Fibroblast of the aortic adventitia (primary cell): ENCODE results near the gene HUNK. TPM values are rescaled to one million over a fixed set of nuclear protein-coding genes. Genes with fewer than 3 reads are reported as not detected.
A peak's percentile ranks its signal among the peaks of the same experiment; 100 is the strongest.

ENCODE experiments used
- DNase-seq: peaks from one replicate; pipeline ENCODE4 v3.0.0-alpha.2; 2010; ENCODE audit warnings: low read depth
- H3K4me3 ChIP-seq: 2 replicates; pipeline ENCODE4 v1.5.1; 2011; ENCODE audit warnings: low read depth, mild to moderate bottlenecking, control low read depth, low read length, moderate library complexity
- CTCF ChIP-seq: IDR thresholded peaks from 2 replicates; pipeline ENCODE4 v1.5.1; 2011; ENCODE audit warnings: mild to moderate bottlenecking, low read length, control low read depth, inconsistent platforms; ENCODE audit not compliant: insufficient read depth
- total RNA-seq: library from RNA; depleted of rRNA; stranded (reverse); fragments of >200 nt; gene quantifications from 2 replicates; pipeline ENCODE4 v1.2.3, GENCODE V29; 2012; ENCODE audit warnings: low replicate concordance

HUNK gene
- total RNA-seq, 1 donor: 0.45 TPM

GRCh38 chr21:31999810-32000468 lies 127.1 kb downstream of the HUNK start:
- H3K4me3 ChIP-seq: no peak overlapping the region
- TF ChIP-seq CTCF: no peak
- DNase-seq: no peak

GRCh38 chr21:32001390-32001789 lies 128.6 kb downstream of the HUNK start:
- no peak for DNase-seq
- no peak for TF ChIP-seq CTCF
- no peak overlapping the region for H3K4me3 ChIP-seq

DNA sequence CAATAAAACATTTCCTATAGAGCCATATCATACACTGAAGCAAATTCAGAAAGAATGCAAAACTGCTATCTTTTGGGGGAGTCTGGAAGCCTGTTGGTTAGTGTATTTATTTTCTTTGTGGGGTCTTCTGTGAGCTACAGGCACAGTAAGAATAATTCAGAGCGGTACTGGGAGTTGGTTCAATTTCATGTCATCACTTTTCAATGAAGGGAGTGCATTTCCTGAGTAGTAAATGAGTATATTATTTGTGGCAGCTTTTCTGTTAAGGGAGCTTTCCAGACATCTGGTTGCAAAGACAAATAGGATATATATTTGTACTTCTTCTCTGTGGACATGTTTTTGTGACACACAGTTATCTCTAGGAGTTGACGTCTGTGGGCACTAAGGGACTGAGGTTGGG lies 130.6 kb downstream of the HUNK start:
- no peak for DNase-seq
- no peak overlapping the region for H3K4me3 ChIP-seq
- no peak for TF ChIP-seq CTCF

GRCh38 chr21:32004291-32004690 lies 131.5 kb downstream of the HUNK start:
- TF ChIP-seq CTCF: no peak
- H3K4me3 ChIP-seq: no peak overlapping the region
- DNase-seq: no peak

DNA sequence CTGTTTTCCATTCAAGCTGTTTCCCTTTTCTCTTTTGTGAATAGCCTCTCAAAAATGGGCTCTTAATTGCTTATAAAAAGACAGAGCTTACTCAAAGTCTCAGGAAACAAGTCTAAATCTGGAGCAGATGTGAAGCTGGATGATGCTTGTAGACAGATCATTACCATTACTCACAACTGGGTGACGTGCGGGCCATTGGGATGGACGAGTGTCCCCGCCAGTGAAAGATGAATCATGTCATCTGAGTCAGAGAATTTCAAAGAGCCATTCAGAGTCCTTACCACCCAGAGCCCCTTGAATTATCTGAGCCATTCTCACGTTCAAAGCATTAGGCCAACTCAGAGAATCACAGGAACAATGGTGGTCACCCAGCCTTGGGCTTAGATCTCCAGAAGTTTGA lies 134.6 kb downstream of the HUNK start:
- TF ChIP-seq CTCF: no peak
- no peak overlapping the region for H3K4me3 ChIP-seq
- DNase-seq: peak; percentile 2

GRCh38 chr21:32008714-32009113 lies 135.9 kb downstream of the HUNK start:
- H3K4me3 ChIP-seq: no peak overlapping the region
- TF ChIP-seq CTCF: no peak
- DNase-seq: no peak

DNA sequence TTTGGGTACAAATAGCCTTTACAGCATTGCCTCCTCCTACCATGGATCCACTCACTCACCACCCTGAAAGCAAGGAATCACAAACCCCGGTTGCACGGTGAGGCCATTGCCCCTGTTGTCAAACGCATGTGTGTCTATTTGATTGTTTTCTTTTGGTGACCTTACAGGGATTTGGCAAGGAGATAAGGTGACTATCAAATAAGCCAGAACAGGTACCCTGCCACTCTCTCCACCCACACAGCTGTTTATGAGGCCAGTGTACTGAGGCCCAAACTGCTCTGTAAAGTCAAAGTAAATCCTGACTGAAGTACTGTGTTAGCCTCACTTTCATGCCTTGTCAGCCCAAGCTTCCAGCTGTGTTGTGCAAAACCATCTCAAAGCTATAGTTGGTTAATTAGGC lies 136.4 kb downstream of the HUNK start:
- H3K4me3 ChIP-seq: no peak overlapping the region
- DNase-seq: no peak
- no peak for TF ChIP-seq CTCF
